Thyroid gland (tissue), 4 donors: ENCODE data around the gene TBCD. TPM values are rescaled to one million over a fixed set of nuclear protein-coding genes. Genes with fewer than 3 reads are reported as not detected.
"Not testable (repeated sequence)": the region's sequence is repeated elsewhere in the genome, so short reads cannot be mapped to it uniquely, and the experiment has no call there.

Experiments used
- DNase-seq, 2 donors: peaks; one replicate each; pipeline ENCODE4 v3.0.0-alpha.2; 2019
- H3K27ac ChIP-seq, 3 donors: fragments of 200-600 bp; sonication (generic); 1 replicate in 2 of 3; 2 replicates in 1 of 3; pipeline ENCODE4 v1.5.1; 2016 to 2019; ENCODE audit warnings: mild to moderate bottlenecking in 1 of 3, moderate library complexity in 1 of 3
- H3K27me3 ChIP-seq: fragments of 200-600 bp; sonication (generic); one replicate; pipeline ENCODE4 v1.5.1; 2019
- H3K36me3 ChIP-seq, 2 donors: fragments of 200-600 bp; sonication (generic); one replicate each; pipeline ENCODE4 v1.5.1; 2016 to 2019
- H3K4me1 ChIP-seq, 2 donors: fragments of 200-600 bp; sonication (generic); one replicate each; pipeline ENCODE4 v1.5.1; 2017 to 2019
- H3K4me3 ChIP-seq, 3 donors: fragments of 200-600 bp; sonication (generic); replicated peaks in 1 of 3; 1 replicate in 2 of 3; 2 replicates in 1 of 3; pipeline ENCODE4 v1.5.1; 2016; ENCODE audit warnings: mild to moderate bottlenecking in 1 of 3
- H3K9me3 ChIP-seq: fragments of 200-600 bp; sonication (generic); one replicate; pipeline ENCODE4 v1.5.1; 2017
- CTCF ChIP-seq, 6 experiments: fragments of 200-600 bp in 3 of 6; fragments of 450-650 bp in 3 of 6; sonication (generic) in 3 of 6; IDR thresholded peaks; one replicate each; pipeline ENCODE4 v1.5.1; 2016 to 2019; ENCODE audit warnings: antibody characterized with exemption in 6 of 6, mild to moderate bottlenecking in 2 of 6, inconsistent platforms in 1 of 6, moderate library complexity in 1 of 6
- POLR2A ChIP-seq, 2 donors: fragments of 450-650 bp; IDR thresholded peaks; one replicate each; pipeline ENCODE4 v1.6.1; 2017; ENCODE audit warnings: antibody characterized with exemption in 2 of 2, mild to moderate bottlenecking in 2 of 2, moderate library complexity in 1 of 2
- WGBS, 2 donors: methylation state at CpG; one replicate each; pipeline ENCODE4 v1.1.5; 2017; 5-methylcytosine and 5-hydroxymethylcytosine counted together
- intact Hi-C: fragments of 100-400 bp; cut with DNase I; formaldehyde crosslinking; loops from one replicate; pipeline ENCODE4 v1.15.1; 2023
- total RNA-seq, 4 donors: library from RNA; depleted of rRNA; stranded (reverse); fragments of >200 nt; gene quantifications; one replicate each; pipeline ENCODE4 v1.2.3, GENCODE V29; 2016

The TBCD gene
- total RNA-seq, 4 donors from 2014 or later, result 72.6 to 85.9 (median 79.6) TPM

- Histone ChIP-seq H3K4me1 (peaks cover 0 to 7% of the 10 kb centered on the region in 2 donors), H3K27ac (no peak overlapping the region)
- TF ChIP-seq POLR2A (IDR thresholded peaks at IDR 0.05) (no peak), CTCF (IDR thresholded peaks at IDR 0.05) (no peak)
Measured at GRCh38 chr17:82981141-82981730, 229.4 kb downstream of the TBCD start.

DNA sequence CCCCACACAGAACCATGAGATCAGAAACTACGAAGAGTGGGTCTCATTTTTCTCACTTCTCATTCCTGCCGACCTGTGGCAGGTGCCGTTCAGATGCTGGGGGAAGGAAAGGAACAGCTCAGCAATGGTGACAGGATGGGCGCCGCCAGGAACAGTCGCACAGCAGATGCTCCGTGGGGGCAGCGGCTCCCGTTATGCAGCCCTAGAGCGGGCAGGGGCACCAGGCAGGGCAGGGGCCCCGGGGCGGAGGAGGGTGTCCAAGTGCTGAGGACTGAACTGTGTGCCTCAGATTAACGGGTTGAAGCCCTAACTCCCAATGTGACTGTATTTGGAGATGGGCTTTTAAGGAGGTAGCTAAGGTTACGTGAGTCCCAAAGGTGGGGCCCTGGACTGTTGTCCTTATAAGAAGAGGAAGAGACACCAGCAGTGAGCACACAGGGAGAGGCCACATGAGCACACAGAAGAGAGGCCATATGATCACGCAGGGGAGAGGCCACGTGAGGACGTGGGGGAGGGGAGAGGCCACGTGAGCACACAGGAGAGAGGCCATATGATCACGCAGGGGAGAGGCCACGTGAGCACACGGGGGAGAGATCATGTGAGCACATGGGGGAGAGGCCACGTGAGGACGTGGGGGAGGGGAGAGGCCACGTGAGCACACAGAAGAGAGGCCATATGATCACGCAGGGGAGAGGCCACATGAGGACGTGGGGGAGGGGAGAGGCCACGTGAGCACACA lies 231.8 kb downstream of the TBCD start:
- WGBS, 2 donors, result 92 to 95% methylated on average over 27 of the region's 27 CpGs
- Histone ChIP-seq H3K27me3 (no peaks in the 10 kb centered on the region), H3K4me3 (no peak overlapping the region), H3K9me3 (no peaks in the 10 kb centered on the region), H3K36me3 (no peaks in the 10 kb centered on the region), H3K27ac (no peak overlapping the region), H3K4me1 (no peaks in the 10 kb centered on the region)
- intact Hi-C loops, result no loop called here
- TF ChIP-seq CTCF (IDR thresholded peaks at IDR 0.05), result no peak
- TF ChIP-seq POLR2A (IDR thresholded peaks at IDR 0.05), result no peak
- DNase-seq, result no peak

More at GRCh38 chr17:82981141-82981730, 229.4 kb downstream of the TBCD start:
- Histone ChIP-seq H3K36me3 (no peaks in the 10 kb centered on the region), H3K9me3 (no peaks in the 10 kb centered on the region), H3K4me3 (no peak overlapping the region), H3K27me3 (no peaks in the 10 kb centered on the region)
- no peak for DNase-seq
- intact Hi-C loops, result no loop called here
- 86 to 91% methylated on average over 15 of the region's 15 CpGs for WGBS, 2 donors

GRCh38 chr17:82984249-82984617 lies 232.4 kb downstream of the TBCD start:
- H3K4me3 ChIP-seq, H3K4me1 ChIP-seq, H3K36me3 ChIP-seq, H3K27me3 ChIP-seq, DNase-seq, H3K27ac ChIP-seq, H3K9me3 ChIP-seq, intact Hi-C loops: not testable (repeated sequence)
- WGBS, 2 donors, result 75 to 90% methylated on average over 12 of the region's 12 CpGs

GRCh38 chr17:82984751-82985427 lies 233.0 kb downstream of the TBCD start:
- WGBS, 2 donors, result 93 to 95% methylated on average over 15 of the region's 15 CpGs

DNA sequence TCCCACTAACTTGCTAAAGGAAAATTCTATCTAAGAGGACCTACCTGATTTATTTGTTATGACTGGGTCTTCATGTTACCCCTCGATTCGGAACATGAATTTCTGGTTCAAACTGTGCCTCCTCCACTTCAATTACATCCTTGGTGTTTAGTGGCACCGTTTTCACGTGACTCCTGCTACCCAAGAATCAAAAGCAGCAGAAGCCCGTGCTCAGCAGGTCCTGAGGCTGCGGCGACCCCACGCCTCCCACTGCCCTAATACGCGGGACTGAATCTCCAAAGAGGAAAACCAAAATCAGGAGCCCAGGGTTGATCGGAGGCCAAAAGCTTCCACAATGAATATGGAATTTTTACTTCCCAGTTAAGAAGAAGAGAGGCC lies 233.6 kb downstream of the TBCD start:
- no peak overlapping the region for H3K27ac ChIP-seq
- no peak for TF ChIP-seq POLR2A (IDR thresholded peaks at IDR 0.05)
- TF ChIP-seq CTCF (IDR thresholded peaks at IDR 0.05), result no peak
- H3K36me3 ChIP-seq, result no peaks in the 10 kb centered on the region
- intact Hi-C loops, result no loop called here
- H3K9me3 ChIP-seq, result no peaks in the 10 kb centered on the region
- no peaks in the 10 kb centered on the region for H3K27me3 ChIP-seq
- DNase-seq, result no peak
- WGBS, 2 donors, result 92 to 94% methylated on average over 11 of the region's 11 CpGs
- H3K4me1 ChIP-seq, result no peaks in the 10 kb centered on the region
- no peak overlapping the region for H3K4me3 ChIP-seq

More at GRCh38 chr17:82984751-82985427, 233.0 kb downstream of the TBCD start:
- Histone ChIP-seq H3K27me3 (no peaks in the 10 kb centered on the region), H3K4me1 (no peaks in the 10 kb centered on the region), H3K4me3 (no peak overlapping the region), H3K9me3 (no peaks in the 10 kb centered on the region), H3K36me3 (no peaks in the 10 kb centered on the region), H3K27ac (no peak overlapping the region)
- no peak for DNase-seq
- no peak for TF ChIP-seq POLR2A (IDR thresholded peaks at IDR 0.05)
- TF ChIP-seq CTCF (IDR thresholded peaks at IDR 0.05), result no peak
- intact Hi-C loops, result no loop called here
